OCI-M1 (cell line): ENCODE measurements around the gene TECPR1.

ENCODE experiments used
- DNase-seq: peaks from one replicate; lab custom pipeline; 2025; lab: John Stamatoyannopoulos, UW

Gene TECPR1

DNA sequence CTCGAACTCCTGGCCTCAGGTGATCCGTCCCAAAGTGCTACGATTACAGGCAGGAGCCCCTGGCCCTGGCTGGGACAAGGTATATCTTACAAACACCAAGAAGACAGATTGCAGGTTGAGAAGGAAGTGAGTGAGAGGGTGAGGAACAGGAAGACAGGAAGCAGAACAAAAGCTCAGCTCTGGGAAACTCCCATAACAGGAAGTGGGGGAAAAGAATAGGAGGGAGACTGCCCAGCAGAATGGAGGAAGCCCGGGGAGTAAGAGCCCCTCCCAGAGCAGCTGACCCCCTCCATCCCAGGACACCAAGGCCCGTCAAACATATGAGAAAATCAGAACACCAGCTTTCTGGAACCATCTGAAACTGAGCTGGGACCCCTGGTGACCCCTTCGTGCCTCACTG is 2.9 kb downstream of the TECPR1 start:
- no peak for DNase-seq

DNA sequence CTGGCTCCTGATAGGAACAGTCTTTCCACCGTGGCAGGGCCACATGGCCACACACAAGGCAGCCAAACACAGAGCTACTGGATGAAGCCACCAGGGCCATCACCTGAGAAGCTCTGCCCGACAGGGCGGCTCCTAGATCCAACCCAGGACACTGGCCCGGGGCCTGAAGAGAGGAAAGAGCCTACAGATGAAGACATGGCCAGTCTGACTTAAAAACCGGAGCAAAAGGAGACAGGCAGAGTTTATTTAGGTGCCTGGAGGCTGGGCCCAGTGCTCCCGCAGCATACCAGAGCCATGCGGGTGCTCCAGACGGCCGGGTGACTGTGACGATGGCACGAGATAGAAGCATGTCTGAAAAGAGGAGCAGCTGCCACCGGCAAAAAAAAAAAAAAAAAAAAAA is 3.9 kb downstream of the TECPR1 start:
- no peak for DNase-seq

DNA sequence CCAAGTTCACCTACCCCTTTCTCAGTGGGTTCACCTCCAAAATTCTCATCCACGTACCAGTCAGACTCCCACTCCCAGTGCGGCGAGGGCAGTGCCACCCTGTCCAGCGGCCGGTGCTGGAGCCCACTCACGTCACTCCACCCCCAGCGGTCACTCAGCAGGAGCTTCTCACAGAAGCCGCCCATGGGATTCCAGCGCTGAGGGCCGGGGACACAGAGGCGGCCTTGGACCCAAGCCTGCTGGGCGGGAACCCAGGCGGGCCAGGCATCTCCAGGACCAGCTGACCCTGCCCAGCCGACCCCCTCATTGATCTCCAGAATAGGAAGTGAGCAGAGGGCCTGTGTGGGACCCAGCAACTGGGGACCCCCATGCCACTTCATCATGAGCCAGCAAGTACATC is 7.2 kb downstream of the TECPR1 start:
- DNase-seq: no peak

DNA sequence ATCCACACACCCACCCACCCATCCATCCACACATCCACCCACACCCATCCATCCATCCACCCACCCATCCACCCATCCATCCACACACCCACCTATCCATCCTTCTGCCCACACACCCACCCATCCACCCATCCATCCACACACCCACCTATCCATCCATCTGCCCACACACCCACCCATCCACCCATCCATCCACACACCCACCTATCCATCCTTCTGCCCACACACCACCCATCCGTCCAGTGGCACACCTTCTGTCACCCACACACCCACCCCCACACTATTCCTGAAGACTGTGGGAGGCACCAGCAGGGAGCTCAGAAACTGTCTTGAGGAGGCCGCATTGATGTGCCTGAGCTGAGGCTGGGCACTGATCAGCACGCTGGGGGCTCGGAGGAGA is 9.1 kb downstream of the TECPR1 start:
- DNase-seq: no peak

DNA sequence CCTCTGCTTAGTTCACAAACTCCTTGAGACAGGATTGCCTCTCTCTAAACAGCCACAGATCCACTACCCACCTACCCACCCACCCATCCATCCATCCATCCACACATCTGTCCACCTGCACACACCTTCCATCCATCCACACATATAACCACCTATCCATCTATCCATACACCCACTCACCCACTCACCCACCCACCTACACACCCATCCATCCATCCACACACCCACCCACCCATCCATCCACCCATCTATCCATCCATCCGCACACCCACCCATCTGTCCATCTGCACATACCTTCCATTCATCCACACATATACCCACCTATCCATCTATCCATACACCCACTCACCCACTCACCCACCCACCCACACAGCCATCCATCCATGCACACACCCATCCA is 9.7 kb downstream of the TECPR1 start:
- DNase-seq: no peak

DNA sequence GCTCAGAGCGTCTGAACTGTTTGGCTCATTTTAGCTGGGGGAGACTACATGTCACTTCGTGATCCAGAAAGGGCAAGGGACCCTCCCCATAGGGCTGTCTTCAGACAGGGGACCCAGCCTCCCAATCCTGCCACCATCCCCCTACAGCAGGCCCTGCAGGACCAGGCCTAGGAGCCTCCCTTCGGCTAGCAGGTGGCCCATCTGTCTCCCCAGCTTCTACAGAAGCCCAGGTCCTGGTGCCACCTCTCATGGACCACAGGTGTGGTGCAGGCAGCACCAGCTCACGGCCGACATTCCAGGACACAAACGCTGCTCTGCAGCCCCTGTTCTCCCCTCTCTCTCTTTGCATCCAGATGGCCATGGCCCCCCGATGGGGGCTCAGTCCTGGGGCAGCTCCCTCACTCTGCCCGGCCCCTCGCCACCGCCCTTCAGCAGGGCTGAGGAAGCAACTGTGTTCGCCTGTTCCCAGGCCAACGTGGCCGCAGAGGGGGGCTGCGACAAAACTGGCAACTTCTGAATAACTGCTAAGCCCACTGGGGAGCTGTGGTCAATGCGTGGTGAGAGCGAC is 10.3 kb downstream of the TECPR1 start:
- no peak for DNase-seq

DNA sequence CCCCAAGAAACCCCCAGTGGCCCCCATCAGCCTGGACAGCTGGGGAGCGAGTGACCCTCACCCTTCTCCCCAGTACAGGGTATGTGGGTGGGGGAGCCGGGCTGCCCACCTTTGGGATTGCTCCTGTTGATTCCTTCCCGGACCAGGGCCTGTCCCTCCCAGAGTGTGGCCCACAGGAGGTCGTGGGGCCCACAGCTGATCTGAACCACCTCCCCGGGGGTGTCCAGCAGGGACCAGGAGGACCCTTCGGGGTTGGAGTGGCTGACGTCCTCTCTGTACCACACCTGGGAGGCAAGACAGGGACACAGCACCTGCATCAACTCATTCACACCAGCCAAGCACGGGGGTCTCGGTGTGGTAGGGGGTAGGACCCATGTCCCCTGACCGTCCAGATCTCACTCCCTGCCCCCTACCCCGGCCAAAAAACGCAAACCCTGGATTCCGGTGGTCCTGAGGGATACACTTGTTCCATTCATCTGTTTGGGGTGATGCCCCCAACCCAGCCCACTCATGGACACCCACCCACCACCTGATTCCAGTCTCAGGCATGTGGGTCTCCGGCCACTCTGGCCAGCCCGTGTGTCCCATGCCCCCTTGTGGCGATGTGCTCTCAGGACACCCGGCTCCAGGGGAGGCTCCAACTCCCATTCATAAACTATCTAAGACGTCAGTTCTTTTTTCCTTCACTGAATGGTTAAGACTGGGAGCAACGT is 10.9 kb downstream of the TECPR1 start:
- peak; percentile 83 for DNase-seq

DNA sequence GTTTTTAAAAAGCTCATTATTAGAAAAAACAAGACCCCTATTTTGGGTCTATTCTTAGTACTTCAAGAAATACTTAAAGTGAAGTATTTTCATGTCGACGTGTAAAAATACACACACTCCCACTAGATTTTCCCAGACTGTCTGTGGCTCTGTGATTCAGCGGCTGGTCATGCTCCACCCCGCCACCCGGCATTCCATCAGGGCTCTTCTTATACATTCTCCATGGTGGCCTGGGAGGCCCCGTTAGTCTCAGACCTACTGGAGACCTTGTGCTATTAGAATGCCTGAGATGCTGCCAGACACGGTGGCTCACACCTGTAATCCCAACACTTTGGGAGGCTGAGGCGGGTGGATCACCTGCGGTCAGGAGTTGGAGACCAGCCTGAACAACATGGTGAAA is 13.1 kb downstream of the TECPR1 start:
- DNase-seq: no peak

DNA sequence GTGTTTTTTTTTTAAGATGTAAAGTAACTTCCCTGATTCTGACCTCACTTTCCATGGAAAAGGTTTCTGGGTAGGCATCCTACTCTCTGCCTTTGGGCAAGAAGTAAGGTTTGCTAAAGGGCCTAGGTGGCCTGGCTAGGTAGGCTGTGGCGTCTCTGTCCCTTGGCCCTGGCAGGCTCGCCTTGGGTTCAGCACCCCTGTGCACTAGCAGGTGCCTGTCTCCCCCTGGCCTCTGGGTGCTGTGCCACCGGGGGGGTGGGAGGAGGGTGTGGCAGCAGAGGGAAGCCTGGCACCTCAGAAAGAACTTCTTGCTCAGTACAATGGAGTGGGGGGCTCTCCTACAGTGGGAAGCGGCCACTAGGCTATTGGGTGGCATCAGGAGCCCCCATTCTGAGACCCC is 14.0 kb downstream of the TECPR1 start:
- no peak for DNase-seq

DNA sequence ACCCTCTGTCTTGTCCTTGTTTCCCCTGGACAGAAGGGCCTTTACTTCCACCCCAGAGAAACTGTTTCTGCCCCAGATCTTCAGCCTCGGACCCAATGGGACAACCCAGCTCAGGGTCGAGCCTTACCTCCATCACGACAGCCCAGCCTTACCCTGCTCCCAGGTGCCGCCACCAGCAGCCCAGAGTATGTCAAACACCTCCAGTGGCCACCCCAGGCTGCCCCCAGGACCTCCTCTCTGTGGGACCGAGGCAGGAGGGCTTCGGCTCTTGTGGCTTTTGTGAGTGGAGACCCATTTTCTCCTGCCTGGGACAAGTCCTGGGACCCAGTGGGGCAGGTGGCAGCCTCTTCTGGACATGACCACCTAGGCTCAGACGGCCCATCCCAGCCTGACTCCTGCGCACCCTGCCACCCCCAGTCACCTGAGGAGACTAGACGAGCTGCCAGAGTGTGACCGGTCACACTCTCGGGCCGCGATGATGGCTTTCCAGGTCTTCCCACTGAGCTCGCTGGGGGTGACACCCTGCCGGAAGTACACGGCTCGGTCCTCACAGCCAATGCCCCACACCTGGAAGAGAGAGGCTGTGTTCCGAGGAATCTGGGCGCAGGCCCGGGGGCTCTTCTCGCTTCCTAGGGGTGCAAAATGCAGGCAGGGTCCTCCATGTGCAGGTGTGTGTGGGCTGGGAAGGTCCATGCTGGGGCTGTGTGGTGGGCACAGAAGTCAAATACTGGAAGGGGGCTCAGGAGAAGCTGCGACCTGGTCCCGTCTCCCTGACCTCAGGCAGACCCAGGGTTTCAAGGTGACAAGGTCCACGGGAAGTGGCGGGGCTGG is 15.5 kb downstream of the TECPR1 start:
- DNase-seq: no peak

DNA sequence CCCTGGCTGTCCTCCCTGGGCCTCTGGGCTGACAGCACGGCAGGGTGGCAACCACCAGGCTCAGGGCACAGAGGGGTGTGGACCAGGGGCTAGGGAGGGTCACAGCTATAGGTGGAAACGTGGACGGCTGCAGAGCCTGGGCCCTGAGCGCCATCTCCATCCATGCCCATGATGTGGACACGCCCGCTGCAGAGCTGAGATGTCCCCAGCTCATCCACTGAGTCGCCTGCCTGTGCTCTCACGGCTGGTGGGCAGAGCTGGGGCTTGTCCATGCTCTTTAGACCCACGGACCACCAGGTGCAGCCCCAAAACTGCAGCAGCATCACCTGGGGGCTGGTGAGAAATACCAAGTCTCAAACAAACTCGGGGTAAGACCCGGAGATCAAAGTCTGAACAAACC is 16.1 kb downstream of the TECPR1 start:
- DNase-seq: no peak

DNA sequence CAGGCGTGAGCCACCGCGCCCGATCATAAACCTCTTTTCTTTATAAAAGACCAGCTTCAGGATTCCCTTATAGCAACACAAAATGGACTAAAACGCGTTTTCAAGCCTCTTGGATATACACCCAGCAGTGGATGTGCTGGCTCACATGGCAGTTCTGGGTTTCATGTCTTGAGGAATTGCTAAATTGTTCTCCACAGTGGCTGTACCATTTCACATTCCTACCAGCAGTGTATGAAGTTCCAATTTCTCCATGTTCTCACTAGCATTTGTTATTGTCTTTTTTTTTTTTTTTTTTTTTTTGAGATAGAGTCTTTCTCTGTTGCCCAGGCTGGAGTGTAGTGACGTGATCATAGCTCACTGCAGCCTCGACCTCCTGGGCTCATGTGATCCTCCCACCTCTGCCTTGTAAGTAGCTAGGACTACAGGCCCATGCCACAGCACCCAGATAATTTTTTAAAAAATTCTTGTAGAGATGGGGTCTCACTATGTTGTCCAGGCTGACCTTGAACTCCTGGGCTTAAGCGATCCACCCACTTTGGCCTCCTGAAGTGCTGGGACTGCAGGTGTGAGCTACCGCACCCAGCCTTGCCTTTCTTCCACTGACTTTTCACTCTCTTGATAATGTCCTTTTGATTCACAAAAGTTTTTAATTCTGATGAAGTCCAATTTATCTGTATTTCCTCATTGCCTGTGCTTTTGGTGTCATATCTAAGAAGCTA is 17.4 kb downstream of the TECPR1 start:
- no peak for DNase-seq

DNA sequence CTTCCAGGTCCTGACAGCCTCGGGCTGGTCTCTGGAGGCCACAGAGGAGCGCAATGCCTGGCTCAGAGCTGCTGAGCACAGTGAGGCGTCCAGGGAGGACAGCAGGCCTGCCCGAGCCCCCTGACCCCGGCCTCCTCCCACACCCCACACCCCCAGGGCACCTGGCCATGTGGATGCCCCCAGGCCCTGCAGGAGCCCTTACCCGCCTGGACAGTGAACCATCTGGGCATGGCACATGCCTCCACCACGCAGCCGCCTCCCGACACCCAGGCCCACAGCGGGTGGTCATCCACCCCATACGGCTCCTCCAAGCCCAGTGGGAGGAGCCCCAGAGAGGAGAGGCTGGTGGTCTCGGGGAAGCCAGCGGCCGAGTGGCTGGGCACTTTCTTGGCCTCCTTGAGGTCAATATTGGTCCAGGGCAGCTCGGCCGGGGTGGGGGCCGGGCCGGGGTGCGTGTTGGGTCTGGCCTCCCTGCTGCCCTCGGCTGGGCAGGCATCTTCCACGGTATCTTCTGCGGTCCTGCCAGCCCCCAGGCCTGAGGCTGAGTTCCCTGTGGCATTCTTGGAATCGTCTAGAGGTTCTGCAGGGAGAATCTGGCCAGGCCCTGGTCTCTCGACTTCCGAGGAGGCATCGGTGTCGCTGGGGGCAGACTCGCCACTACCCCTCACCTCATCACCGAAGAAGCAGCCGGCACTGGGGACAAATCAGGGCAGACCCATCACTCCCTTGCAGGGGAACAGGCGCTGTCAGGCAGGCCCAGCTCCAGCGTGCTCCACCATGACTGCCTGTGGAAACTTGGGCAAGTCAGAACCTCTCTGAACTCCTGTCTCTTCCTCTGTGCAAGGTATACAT is 18.6 kb downstream of the TECPR1 start:
- DNase-seq: no peak

DNA sequence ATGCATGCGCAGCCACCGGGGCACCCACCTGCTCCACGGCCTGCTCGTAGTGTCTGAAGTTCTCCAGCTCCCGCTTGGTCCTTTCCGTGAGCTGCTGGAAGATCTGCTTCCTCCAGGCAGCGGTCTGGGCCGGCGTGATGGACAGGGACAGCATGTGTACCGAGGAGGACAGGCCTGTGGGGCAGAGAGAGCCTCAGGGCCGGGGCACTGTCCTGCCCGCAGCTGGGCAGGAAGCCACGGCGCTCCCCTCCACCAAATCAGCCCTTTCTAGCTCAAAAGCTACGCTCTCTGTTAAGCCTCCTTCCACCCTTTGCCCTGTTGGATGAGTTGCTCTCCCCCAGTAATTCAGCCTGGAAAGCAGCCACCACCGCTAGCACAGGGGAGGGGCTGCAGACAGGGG is 19.2 kb downstream of the TECPR1 start:
- DNase-seq: no peak

DNA sequence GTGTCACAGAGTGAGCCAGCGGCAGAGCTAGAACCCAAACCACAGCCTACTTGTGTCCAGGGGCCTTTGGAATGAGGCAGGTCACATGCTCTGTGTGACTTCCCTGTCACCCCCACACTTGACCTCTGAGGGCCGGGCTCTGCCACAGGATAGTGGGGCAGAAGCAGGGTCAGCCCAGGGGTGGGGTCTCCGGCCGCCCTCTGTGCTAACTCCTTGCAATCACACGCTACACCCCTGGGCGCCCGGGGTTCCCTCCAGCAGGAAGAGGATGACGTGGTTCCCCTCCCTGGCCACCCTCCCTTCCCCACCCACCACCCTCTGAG is 19.8 kb downstream of the TECPR1 start:
- no peak for DNase-seq

DNA sequence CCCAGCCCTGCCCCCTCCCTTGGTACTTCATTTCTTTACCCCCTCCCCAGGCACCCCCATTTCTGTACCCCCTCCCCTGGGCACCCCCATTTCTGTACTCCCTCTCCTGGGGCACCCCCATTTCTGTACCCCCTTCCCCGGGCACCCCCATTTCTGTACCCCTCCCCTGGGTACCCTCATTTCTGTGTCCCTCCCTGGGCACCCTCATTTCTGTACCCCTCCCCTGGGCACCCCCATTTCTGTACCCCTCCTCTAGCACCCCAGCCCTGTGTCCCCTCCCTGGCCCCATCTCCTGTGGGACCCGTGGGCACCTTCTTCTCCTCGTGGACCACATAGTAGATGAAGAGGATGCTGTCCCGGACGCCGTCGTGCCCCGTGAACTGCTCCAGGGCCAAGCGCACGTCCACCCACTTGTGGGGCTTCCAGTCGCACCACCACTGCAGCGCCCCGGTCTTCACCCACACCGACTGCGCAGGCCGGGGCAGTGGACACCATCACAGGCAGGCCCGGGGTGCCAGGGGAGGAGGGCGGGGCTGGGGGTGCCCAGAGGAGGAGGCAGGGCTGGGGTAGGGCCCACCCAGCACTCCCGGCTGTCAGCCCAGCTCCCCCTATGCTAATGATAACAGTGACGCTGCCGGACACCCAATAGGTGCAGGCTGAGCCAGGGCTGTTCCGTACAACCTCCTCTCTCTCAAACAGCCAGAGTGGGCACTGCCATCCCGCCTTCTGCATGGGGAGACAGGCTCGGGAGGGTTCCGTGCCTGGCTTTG is 20.4 kb downstream of the TECPR1 start:
- DNase-seq: no peak

DNA sequence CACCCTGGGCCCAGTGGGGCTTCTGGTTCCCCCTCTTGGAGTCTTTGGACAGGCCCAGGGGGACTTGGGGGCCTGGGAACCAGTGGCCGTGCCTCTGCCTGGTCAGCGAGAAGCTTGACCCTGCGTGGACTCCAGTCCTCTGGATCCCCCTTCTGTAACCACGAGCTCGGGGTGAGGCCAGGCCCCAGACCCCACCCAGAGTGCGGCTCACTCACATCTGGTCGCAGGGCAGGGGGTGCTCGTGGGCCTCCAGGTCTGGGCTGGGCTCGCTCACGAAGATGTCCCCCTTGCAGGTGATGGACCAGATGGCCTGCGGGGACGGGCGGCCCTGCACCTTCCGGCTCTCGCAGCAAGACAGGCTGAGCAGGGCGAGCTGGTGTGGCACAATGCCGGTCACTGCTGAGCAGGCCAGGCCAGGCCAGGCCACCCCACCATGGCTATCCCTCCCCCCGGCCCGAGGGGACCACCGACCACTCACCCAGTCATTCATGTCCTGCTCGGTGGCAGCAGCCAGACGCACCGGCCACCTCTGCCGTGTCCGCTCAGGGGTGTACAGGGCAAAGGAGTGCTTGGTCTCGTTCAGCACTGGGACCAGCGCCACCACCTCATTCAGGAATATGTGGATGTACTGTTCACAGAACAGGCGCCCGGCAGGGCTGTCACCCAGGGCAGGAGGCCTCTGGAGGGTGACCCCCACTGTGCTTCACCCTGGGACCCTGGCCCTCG is 21.1 kb downstream of the TECPR1 start:
- no peak for DNase-seq

DNA sequence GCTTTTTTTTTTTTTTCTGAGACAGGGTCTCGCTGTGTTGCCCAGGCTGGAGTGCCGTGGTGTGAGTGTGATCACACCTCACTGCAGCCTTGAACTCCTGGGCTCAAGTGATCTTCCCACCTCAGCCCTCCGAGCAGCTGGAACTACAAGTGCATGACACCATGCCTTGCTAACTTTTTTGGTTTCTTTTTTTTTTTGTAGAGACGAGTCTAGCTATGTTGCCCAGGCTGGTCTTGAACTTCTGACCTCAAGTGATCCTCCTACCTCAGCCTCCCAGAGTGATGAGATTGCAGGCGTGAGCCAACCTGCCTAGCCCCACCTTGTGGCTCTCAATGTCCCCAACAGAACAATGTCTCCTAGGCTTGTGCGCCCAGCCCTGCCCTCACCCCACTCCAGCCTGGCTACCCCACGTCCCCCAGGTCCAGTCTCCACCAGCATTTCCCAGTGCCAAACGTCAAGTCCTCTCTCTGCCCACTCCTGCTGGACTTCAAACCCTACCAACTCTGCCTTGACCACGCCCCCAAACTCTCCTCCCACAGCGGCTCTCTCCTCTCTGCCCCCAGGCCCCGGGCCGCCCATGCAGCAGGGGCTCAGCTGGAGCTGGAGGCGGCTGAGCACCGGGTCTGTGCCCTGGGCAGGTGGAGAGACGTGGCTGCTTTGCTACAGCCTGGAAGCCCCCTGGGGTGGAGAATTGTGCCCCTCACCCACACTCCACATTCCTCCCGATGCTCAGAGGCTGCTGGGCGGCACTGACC is 21.9 kb downstream of the TECPR1 start:
- DNase-seq: no peak

DNA sequence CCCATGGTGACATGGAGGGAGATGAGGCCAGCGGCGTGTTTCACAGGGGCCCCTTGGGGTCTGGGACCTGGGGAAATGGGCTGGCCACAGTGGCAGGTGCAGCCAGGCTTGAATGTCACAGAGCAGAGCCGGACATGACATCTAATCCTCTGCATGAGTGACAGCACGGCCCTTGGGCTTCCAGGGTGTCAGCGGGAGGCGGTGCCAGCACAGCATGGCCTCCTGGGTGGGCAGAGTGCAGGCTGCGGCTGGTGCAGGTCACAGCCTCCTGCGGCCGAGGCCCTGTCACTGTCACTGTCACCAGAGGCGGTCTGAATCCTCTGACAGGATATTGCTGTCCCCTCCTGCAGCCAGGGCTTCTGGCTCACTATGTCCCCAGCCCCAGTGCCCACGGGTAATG is 22.6 kb downstream of the TECPR1 start:
- DNase-seq: no peak

DNA sequence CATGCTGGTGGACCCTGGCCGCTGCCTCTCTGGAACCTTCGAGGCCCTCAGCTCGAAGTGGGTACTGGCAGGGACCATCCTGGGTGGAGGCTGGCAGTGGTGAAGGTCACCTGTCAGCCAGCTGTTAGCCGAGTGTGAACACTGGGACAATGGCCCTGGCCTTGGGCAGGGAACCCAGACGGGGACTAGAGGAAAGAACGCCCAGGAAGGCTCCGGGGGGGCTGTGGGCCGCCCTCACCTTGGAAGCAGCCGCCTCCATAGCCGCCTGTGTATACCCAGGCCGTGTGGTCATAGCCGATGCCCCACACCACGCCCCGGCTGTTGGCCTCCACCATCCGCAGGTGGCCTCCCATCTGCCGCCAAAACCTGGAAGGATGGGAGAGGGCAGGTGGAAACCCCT is 23.2 kb downstream of the TECPR1 start:
- DNase-seq: no peak
